Endothelial cell of umbilical vein (primary cell): Measurements from ENCODE around the gene ASTN1. TPM values are rescaled to one million over a fixed set of nuclear protein-coding genes. Genes with fewer than 3 reads are reported as not detected.

Source experiments
- BruUV-seq: library from RNA; stranded (reverse); fragments of 400-500 nt; replicated peaks from 2 replicates; lab custom pipeline; 2021; lab: Mats Ljungman, UMichigan
- CTCF ChIA-PET: fragments of 300-600, 350-600 bp; sonication (Branson Sonifier 250); formaldehyde crosslinking; loops from one replicate; lab custom pipeline; 2021; ENCODE audit warnings: antibody characterized with exemption, inconsistent platforms; lab: Charles Lee
- POLR2A ChIA-PET: fragments of 300-600, 350-600 bp; sonication (Branson Sonifier 250); formaldehyde crosslinking; loops from one replicate; lab custom pipeline; 2021; ENCODE audit warnings: antibody characterized with exemption, inconsistent platforms; lab: Charles Lee
- DNase-seq: peaks from one replicate; pipeline ENCODE4 v3.0.0-alpha.2; 2011; ENCODE audit warnings: low read depth, low spot score
- FAIRE-seq: peaks from 2 replicates; lab custom pipeline; 2011; peaks lifted over from hg19 to GRCh38; lab: Jason Lieb, UNC
- H2AFZ ChIP-seq: 2 replicates; pipeline ENCODE4 v1.6.0; 2012; ENCODE audit warnings: low read depth, low read length, control low read depth, inconsistent platforms
- H3K27ac ChIP-seq: 2 replicates; pipeline ENCODE4 v1.5.1; 2011; ENCODE audit warnings: low read depth, mild to moderate bottlenecking, control low read depth, low read length, moderate library complexity; ENCODE audit not compliant: insufficient read depth
- H3K27me3 ChIP-seq, 2 experiments: 2 replicates each; pipeline versions ENCODE4 v1.6.0 to v1.6.1; 2011; ENCODE audit warnings: low read length in 2 of 2, mixed read lengths in 1 of 2; ENCODE audit not compliant: control insufficient read depth in 2 of 2, insufficient read depth in 2 of 2
- H3K36me3 ChIP-seq, 2 experiments: 2 replicates in 1 of 2; 3 replicates in 1 of 2; pipeline ENCODE4 v1.5.1; 2011; ENCODE audit warnings: low read length in 2 of 2, mild to moderate bottlenecking in 1 of 2, moderate library complexity in 1 of 2; ENCODE audit not compliant: control insufficient read depth in 2 of 2, insufficient read depth in 2 of 2; ENCODE audit errors: extremely low read depth in 1 of 2
- H3K4me1 ChIP-seq: 3 replicates; pipeline ENCODE4 v1.5.1; 2011; ENCODE audit warnings: mild to moderate bottlenecking, low read length; ENCODE audit not compliant: control insufficient read depth, insufficient read depth; ENCODE audit errors: extremely low read depth
- H3K4me2 ChIP-seq: 2 replicates; pipeline ENCODE4 v1.6.1; 2011; ENCODE audit warnings: low read length, control low read depth, mixed read lengths; ENCODE audit not compliant: insufficient read depth
- H3K4me3 ChIP-seq, 3 experiments: fragments of 200-600 bp in 1 of 3; sonication (generic), shearing (Covaris generic) in 1 of 3; replicated peaks in 1 of 3; 2 replicates each; pipeline ENCODE4 v1.5.1; 2011 to 2016; ENCODE audit warnings: control low read depth in 3 of 3, low read length in 3 of 3, mild to moderate bottlenecking in 2 of 3, inconsistent platforms in 1 of 3, low read depth in 1 of 3, moderate library complexity in 1 of 3; ENCODE audit not compliant: insufficient read depth in 1 of 3
- H3K79me2 ChIP-seq: 2 replicates; pipeline ENCODE4 v1.6.0; 2012; ENCODE audit warnings: low read length, inconsistent platforms; ENCODE audit not compliant: control insufficient read depth, insufficient read depth
- H3K9ac ChIP-seq: replicated peaks from 2 replicates; pipeline ENCODE3; 2011; ENCODE audit warnings: low read length, control low read depth; ENCODE audit not compliant: insufficient read depth; ENCODE audit errors: extremely low read depth
- H3K9me1 ChIP-seq: replicated peaks from 3 replicates; pipeline ENCODE4 v1.6.0; 2011; ENCODE audit warnings: mild to moderate bottlenecking, low read length; ENCODE audit not compliant: control insufficient read depth, insufficient read depth; ENCODE audit errors: extremely low read depth
- H3K9me3 ChIP-seq: replicated peaks from 2 replicates; pipeline ENCODE4 v1.5.1; 2012; ENCODE audit warnings: low read length, inconsistent platforms; ENCODE audit not compliant: control insufficient read depth, insufficient read depth
- H4K20me1 ChIP-seq: replicated peaks from 2 replicates; pipeline ENCODE3; 2011; ENCODE audit warnings: mild to moderate bottlenecking, low read length; ENCODE audit not compliant: control insufficient read depth, insufficient read depth; ENCODE audit errors: extremely low read depth
- CTCF ChIP-seq, 2 donors: IDR thresholded peaks; 1 replicate in 1 of 2; 2 replicates in 1 of 2; pipeline ENCODE4 v1.5.1; 2011; ENCODE audit warnings: low read length in 2 of 2, mild to moderate bottlenecking in 2 of 2, moderate library complexity in 2 of 2, control low read depth in 1 of 2, inconsistent platforms in 1 of 2, low read depth in 1 of 2; ENCODE audit not compliant: insufficient read depth in 1 of 2; ENCODE audit errors: extremely low read depth in 1 of 2
- EZH2 ChIP-seq: IDR thresholded peaks from 2 replicates; pipeline ENCODE4 v1.6.1; 2012; ENCODE audit warnings: borderline replicate concordance, low read depth, mild to moderate bottlenecking, moderate library complexity, low read length, inconsistent platforms; ENCODE audit not compliant: severe bottlenecking
- FOS ChIP-seq: IDR thresholded peaks from 2 replicates; pipeline ENCODE4 v1.6.1; 2011; ENCODE audit warnings: mild to moderate bottlenecking, low read length, moderate library complexity, borderline replicate concordance; ENCODE audit not compliant: insufficient read depth
- GATA2 ChIP-seq: IDR thresholded peaks from 2 replicates; pipeline ENCODE4 v1.7.0; 2011; ENCODE audit warnings: low read depth, mild to moderate bottlenecking, moderate library complexity, mixed read lengths, low read length; ENCODE audit not compliant: insufficient read length, insufficient read depth
- JUN ChIP-seq: IDR thresholded peaks from 2 replicates; pipeline ENCODE4 v1.6.1; 2011; ENCODE audit warnings: borderline replicate concordance, low read depth; ENCODE audit not compliant: insufficient read length, insufficient read depth
- MYC ChIP-seq: IDR thresholded peaks from one replicate; pipeline ENCODE4 v1.6.1; 2011; ENCODE audit warnings: mild to moderate bottlenecking, low read depth, low read length
- POLR2A ChIP-seq: IDR thresholded peaks from 2 replicates; pipeline ENCODE4 v1.6.1; 2012; ENCODE audit warnings: low read depth, mild to moderate bottlenecking, control low read depth, low read length
- POLR2AphosphoS5 ChIP-seq: IDR thresholded peaks from 2 replicates; pipeline ENCODE4 v1.6.1; 2012; ENCODE audit warnings: low read depth, mild to moderate bottlenecking, control low read depth, low read length, moderate library complexity; ENCODE audit not compliant: insufficient read depth
- dilution Hi-C: fragments of 300-500 bp; cut with MboI; formaldehyde crosslinking; loops from one replicate; pipeline ENCODE4 v1.15.0; 2019; ENCODE audit warnings: low sequenced_read_pairs; ENCODE audit not compliant: extremely low pct_ligation_motif_present
- intact Hi-C: fragments of 100-400 bp; cut with micrococcal nuclease; formaldehyde crosslinking; loops from one replicate; pipeline ENCODE4 v1.10.0; 2022
- polyA plus RNA-seq, 4 experiments: library from polyadenylated mRNA; depleted of rRNA in 3 of 4; stranded (reverse) in 3 of 4; unstranded in 1 of 4; fragments of >200 nt; gene quantifications; 2 replicates each; pipeline versions ENCODE4 v1.2.1 to v1.2.3, GENCODE V29; 2011 to 2012; ENCODE audit warnings: missing spikeins in 1 of 4
- total RNA-seq: library from RNA; stranded (reverse); gene quantifications from 2 replicates; pipeline ENCODE4 v1.2.3, GENCODE V29; 2021
- TF ChIP-seq, protein P1 (sequence below): IDR thresholded peaks from 2 replicates; pipeline ENCODE4 v1.6.1; 2011; ENCODE audit not compliant: insufficient read depth, insufficient read length

ASTN1 gene
- total and polyA plus RNA-seq, 2 donors (not counting 3 experiments of a cell fraction or from before 2014, with no cell fraction given), result 0.04 TPM; not detected in 1

- dilution Hi-C loops, result no loop called here
- H3K4me2 ChIP-seq, result no peak overlapping the region
- no peak for DNase-seq
- no peaks in the 10 kb centered on the region for H3K36me3 ChIP-seq
- H3K79me2 ChIP-seq, result no peaks in the 10 kb centered on the region
- intact Hi-C loops, result no loop called here
- no peaks in the 10 kb centered on the region for H3K9me3 ChIP-seq
- H3K27me3 ChIP-seq, result no peaks in the 10 kb centered on the region
- no peak overlapping the region for H3K9ac ChIP-seq
- FAIRE-seq, result no peak
- no peaks in the 10 kb centered on the region for H3K9me1 ChIP-seq
- BruUV-seq, result no TSS peak
- H2AFZ ChIP-seq, result no peak overlapping the region
- POLR2A ChIA-PET, result no interaction called here
- H3K4me1 ChIP-seq, result no peaks in the 10 kb centered on the region
- H3K27ac ChIP-seq, result no peak overlapping the region
- CTCF ChIA-PET, result no interaction called here
- TF ChIP-seq CTCF (IDR thresholded peaks at IDR 0.05; ENCODE audit: extremely low read depth in 1 of 2, insufficient read depth in 1 of 2, low read depth in 1 of 2, low read length in 2 of 2), result no peak
- no peak for TF ChIP-seq JUN
- TF ChIP-seq, protein P1, sequence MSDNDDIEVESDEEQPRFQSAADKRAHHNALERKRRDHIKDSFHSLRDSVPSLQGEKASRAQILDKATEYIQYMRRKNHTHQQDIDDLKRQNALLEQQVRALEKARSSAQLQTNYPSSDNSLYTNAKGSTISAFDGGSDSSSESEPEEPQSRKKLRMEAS, result no peak
- TF ChIP-seq POLR2AphosphoS5, result no peak
- no peak for TF ChIP-seq EZH2
- TF ChIP-seq MYC, result no peak
- TF ChIP-seq FOS, result no peak
- TF ChIP-seq GATA2, result no peak
- no peak for TF ChIP-seq POLR2A
- no peaks in the 10 kb centered on the region for H4K20me1 ChIP-seq
- H3K4me3 ChIP-seq, result no peak overlapping the region
Observed at GRCh38 chr1:177007437-177008161, 156.9 kb downstream of the ASTN1 start.
